Stimulated activated CD4-positive, alpha-beta T cell treated with anti-CD3 and anti-CD28 coated beads, Interleukin-1b, Interleukin-23, amount 100 ng/mL, for 24 hours (primary cell): Measurements from ENCODE around the gene DNHD1.

Source experiments
- DNase-seq, 4 experiments: peaks; one replicate each; pipeline ENCODE4 v3.0.0-alpha.2; 2020; ENCODE audit warnings: low read depth in 4 of 4, low spot score in 1 of 4

Gene DNHD1

GRCh38 chr11:6587360-6587953 is 90.4 kb downstream of the DNHD1 start:
- DNase-seq: no peak

GRCh38 chr11:6588018-6588417 is 90.9 kb downstream of the DNHD1 start:
- DNase-seq: no peak

- DNase-seq: no peak
Measured at GRCh38 chr11:6594142-6594768, 97.2 kb downstream of the DNHD1 start.

DNA sequence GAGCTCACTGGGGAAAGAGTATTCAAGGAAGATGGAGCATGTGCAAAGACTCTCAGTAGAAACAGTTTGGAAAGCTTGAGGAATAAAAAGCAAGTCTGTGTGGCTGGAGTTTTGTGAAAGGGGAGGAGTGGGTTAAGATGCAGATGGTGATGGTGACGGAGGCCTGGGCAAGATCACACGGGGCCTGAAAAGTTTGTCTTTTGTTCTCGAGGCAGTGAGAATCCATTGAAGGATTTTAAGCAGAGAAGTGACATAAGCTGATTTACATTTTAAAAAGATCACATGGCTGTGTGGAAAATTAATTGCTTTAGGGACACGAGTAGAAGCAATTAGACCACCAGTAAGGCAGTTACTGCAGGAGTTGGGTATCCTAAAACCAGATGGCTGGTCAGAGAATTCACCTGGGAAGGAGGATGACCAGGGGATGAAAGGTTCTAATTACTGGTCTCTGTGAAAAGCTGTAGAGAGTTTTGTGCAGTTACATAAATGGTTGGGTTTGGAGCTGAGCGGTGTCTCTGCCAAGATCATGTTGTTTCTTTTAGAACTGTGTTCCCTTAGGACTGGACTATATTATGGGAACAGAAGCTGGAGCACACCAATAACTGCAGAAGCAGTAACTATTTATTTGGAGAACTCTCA is 99.3 kb downstream of the DNHD1 start:
- no peak for DNase-seq

DNA sequence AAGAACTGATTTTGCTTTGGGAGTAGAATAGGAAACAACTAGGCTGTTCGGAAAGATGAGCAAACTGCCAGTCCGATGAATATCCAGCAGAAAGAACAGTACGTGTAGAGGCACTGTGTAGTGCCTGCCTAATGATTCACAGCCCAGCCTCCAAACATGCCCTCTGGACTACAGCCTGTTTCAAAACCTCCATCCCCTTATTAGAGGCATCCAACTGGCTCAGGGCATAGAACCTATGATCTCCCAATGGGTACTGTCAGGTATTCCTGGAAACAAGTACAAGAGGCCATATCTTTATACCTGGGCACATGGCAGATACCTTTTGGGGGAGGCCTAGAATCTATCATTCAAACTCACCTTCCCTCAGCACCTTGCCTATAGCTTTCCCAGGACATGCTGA is 101.5 kb downstream of the DNHD1 start:
- no peak for DNase-seq

GRCh38 chr11:6599449-6599848 is 102.4 kb downstream of the DNHD1 start:
- no peak for DNase-seq

GRCh38 chr11:6599881-6600390 is 102.9 kb downstream of the DNHD1 start:
- no peak for DNase-seq

GRCh38 chr11:6601041-6601461 is 104.0 kb downstream of the DNHD1 start:
- no peak for DNase-seq

GRCh38 chr11:6602096-6602940 is 105.2 kb downstream of the DNHD1 start:
- DNase-seq: no peak

- DNase-seq: peak; percentile 66 to 81 (median 74)
Measured at GRCh38 chr11:6603287-6604080, 106.4 kb downstream of the DNHD1 start, which contains the start of the genes ILK and RRP8. TSS of gene ILK (plus strand) at chr11:6603774. CDS start at chr11:6604272, 498 bp downstream. TSS of gene RRP8 (minus strand) at chr11:6603616. CDS start at chr11:6603502, 114 bp downstream.

DNA sequence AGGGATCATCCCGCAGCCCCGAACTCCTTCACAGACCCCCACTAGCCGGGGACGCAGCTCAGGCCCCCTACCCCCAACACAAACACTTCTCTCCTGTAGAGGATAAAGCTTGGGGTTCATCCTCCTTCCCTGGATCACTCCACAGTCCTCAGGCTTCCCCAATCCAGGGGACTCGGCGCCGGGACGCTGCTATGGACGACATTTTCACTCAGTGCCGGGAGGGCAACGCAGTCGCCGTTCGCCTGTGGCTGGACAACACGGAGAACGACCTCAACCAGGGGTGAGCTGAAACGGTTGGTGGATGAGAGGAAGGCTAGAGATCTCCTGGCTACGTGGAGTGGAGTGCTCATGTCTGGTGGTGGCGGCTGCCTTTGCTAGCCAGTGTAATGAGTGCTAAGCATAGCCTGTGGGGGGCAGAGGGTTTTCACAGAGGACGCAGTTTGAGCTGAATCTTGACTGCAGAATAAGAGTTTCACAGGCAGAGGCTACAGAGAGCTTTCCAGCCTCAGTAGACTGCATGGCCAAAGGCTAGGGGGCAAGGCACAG is 107.1 kb downstream of the DNHD1 start:
- DNase-seq: no peak

DNA sequence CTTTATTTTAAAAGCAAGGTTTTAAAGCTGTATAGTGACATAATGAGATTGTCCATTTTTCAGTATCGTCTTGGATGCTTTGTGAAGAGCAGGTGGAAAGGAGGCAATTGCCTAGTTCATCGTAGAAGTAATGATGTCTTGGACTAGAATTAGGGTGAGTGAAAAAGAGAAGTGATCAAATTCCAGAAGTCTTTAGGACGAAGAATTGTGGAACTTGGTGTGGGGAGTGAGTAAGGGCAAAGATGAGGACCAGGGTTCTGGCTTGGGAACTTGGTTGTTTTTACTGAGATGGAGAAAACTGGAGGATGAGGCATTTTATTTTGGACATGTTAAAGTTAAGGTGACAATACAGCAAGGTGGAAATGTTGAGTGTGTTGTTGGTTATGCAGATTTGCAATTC is 107.7 kb downstream of the DNHD1 start:
- DNase-seq: no peak

DNA sequence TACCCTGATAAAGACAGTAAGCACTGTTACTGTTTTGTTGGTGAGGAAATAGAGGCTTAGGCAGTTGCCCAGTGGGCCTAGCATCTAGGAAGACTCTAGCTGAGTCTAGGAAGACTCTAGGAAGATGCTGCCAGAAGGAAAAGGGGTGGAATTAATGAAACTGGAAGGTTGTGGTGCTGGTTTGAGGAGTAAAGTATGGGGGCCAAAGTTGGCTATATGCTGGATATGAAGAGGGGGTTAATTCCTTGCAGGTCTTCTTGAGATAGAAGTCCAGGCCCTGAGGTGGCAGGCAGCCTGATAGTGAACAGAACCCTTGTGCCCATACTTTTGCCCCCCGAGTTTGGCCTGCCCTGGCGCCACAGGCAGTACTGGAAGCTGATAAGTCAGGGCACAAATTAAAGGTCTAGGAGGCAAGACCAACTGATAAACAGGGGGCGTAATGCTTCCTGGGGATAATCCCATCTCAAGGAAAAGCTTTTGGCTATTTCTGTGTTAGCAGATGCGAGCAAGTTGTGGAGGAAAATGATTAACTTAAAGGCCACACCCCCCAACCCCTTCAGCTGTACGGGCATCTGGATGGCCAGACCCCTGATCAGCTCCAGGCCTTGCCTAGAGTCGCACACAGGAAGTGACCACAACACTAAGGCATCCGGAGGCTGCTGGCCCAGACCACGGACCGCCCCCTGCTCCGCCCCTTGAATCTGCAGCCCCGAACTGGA is 109.5 kb downstream of the DNHD1 start:
- DNase-seq: no peak

GRCh38 chr11:6607190-6607795 is 110.2 kb downstream of the DNHD1 start:
- DNase-seq: no peak

GRCh38 chr11:6608011-6608410 is 110.9 kb downstream of the DNHD1 start:
- no peak for DNase-seq

DNA sequence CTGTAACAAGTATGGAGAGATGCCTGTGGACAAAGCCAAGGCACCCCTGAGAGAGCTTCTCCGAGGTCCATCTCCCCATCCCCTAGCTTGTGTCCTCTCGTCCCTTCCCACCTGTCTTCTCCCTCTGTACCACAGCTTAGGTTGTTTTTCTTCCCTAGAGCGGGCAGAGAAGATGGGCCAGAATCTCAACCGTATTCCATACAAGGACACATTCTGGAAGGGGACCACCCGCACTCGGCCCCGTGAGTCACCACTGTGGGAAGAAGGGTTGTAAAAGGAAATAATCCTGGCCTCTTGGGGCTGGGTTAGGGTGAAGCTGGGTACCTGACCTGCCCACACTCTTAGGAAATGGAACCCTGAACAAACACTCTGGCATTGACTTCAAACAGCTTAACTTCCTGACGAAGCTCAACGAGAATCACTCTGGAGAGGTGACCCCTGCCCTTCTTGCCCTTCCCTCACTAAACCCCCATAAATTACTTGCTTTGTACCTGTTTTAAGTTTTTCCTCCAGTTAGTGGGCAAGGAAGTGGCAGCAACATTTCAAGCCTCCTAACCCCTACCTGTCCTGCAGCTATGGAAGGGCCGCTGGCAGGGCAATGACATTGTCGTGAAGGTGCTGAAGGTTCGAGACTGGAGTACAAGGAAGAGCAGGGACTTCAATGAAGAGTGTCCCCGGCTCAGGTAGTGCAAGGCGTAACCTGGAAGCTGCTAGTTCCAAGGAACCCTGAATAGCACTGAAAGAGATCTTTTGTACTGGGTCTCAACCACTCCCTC is 111.8 kb downstream of the DNHD1 start:
- DNase-seq: no peak

GRCh38 chr11:6609502-6610015 is 112.5 kb downstream of the DNHD1 start:
- no peak for DNase-seq

DNA sequence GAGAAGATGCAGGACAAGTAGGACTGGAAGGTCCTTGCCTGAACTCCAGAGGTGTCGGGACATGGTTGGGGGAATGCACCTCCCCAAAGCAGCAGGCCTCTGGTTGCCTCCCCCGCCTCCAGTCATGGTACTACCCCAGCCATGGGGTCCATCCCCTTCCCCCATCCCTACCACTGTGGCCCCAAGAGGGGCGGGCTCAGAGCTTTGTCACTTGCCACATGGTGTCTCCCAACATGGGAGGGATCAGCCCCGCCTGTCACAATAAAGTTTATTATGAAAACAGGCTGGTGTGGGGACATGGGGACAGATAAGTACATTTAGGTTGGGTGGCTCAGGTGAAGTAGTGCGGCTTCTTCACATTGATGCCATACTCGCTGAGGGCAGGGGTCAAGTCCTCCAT is 113.5 kb downstream of the DNHD1 start:
- DNase-seq: no peak
